Stimulated activated CD8-positive, alpha-beta memory T cell treated with anti-CD3 and anti-CD28 coated beads, Interleukin-15, amount 100 ng/mL, for 24 hours (primary cell): ENCODE data around the gene RDH13.
"Not testable (repeated sequence)": the region's sequence is repeated elsewhere in the genome, so short reads cannot be mapped to it uniquely, and the experiment has no call there.

ENCODE experiments used
- DNase-seq: peaks from one replicate; pipeline ENCODE4 v3.0.0-alpha.2; 2020; ENCODE audit warnings: low read depth

RDH13 gene

DNA sequence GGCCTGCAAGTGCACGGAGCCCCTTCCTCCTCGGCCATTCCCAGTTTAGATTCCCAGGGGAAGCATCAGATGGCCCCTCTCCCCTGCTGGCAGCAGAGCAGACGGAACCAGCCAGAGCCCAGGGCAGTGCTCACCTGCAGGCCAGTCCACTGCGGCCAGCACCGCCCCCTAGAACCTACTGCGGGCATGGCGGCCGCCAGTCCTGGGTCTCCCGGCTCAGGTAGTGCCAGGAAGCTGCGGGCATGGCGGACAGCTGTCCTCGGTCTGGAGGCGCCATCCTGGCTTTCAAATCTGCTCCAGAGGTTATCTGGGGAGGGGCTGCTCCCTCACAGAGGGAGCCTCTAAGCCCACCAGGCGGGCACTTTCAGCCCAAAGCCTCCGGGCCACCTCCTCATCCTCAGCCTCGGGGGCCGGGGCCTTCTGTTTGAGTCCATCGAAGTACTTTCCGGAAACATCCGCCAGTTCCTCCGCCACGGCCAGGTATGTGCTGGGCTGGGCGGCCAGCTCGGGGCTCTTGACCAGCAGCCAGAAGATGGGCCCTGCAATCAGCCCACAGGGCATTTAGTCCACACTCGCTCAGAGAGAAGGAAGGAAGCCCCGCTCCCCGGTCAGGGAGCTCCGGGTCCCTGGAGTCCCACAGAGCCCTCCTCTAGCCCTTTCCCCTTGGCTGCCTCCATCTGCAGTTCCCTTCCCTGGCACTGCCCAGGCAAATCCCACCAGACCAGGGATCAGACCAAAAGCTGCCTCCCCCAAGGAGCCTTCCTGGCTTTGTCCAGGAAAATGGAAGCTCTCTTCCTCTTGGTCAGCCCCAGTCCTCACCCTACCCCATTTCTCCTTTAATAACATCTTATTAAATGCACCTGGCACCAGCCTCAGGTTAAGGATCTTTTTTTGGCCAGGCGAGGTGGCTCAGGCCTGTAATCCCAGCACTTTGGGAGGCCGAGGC is 17.9 kb downstream of the RDH13 start:
- no peak for DNase-seq

DNA sequence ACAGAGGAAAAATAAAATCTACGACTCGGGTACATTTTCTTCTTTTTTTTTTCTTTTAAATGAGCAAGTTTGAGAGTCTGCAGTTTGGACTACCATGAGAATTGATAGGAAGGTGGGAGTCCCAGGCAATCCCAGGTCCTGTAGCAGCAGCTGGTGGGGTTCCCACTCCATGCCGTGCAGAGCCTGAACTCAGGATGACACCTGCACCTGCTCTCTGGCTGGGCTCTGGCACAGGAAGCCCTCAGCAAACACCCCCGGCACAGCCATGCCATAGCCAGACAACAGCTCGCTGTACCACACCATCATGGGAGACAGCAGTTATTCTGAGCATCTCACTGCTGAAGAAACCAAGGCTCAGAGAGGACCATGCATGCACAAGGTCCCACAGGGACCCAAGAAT is 18.7 kb downstream of the RDH13 start:
- no peak for DNase-seq

DNA sequence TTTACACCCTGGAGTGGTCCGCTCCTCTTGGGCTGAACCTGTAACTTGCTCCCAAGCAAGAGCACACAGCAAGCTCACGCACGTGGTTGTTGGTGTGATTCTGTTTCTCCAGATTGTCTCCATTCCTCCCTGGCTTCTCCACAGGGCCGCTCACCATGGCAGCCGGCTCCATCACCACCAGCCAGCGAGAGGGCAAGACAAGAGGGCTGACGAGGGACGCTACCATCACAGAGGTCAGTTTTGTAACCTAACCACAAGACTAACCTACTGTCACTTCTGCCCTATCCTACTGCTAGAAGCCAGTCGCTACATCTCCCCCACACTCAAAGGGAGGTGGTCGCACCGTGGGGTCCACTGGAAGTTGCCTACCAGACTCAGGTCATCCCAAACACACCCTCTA is 20.3 kb downstream of the RDH13 start:
- no peak for DNase-seq

DNA sequence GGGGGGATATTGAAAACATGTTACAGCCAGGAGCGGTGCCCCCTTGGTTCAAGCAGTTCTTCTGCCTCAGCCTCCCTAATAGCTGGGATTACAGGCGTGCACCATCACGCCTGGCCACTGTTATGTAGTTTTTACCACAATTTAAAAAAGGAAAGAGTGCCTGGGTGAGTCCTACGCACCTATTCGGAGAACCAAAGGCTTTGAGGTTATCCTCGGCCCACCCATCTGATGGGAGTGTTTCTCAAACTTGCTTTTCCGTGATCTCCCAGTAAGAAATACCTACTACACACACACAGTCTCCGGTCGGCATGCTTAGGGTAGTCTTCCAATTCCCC is 20.6 kb downstream of the RDH13 start:
- DNase-seq = no peak

DNA sequence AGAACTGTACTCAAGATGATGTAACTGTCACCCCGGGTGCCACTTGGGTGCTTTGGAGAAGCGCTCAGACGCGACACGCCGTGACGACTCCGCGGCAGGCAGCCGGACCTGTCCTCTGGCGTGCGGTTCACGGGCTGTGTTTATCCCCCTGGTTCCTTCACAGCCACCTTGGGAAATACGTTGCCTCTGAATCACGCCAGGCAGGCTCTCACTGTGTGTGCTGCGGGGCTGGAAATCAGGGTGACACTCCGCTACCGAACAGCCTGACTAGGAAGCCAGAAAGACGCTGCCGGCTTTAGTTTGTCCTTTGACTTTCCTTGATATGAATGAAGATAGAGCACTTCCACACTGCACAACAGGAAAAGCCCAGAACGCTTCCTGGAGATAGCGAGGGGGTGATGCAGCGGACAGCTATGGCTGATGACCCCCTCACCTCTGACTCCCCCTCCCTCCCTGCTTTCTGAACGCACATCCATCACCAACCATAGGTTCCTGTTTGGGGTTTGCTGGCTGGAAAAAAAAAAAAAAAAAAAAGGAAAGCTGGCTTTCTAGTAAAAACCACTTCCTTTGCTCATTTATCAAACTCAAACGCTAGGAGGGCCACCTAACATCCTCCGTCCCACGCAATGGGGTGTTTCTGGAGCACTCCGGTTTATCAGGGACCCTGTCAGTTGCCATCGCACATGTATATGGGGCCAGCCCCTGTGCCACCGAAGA is 21.2 kb downstream of the RDH13 start:
- no peak for DNase-seq

DNA sequence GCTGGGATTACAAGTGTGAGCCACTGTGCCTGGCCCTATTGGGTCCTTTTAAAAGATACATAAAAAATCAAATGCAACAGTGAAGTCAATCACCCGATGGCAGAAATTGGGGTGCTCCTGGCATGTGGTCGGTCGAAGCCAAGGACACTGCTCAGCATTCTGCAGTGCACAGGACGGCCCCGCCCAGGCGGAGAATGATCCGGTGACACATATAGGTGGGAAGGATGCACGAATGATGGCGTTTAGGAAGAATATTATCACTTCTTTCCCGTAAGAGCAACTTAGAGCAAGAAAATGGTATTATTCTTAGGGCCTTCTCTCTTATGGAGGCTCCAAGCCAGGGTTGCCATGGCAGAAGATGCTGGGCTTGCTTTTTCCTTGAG is 21.7 kb downstream of the RDH13 start:
- no peak for DNase-seq

DNA sequence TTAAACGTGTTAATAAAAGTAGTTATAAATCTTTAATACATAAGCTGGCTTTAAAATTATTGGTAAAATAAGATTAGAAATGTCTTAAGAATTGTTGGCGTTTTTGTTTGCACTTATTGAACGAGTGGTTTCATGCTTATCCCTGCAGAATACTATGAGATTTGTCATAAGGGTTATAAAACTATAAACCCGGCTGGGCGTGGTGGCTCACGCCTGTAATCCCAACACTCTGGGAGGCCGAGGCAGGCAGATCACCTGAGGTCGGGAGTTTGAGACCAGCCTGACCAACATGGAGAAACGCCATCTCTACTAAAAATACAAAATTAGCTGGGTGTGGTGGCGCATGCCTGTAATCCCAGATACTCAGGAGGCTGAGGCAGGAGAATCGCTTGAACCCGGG is 22.3 kb downstream of the RDH13 start:
- not testable (repeated sequence) for DNase-seq

DNA sequence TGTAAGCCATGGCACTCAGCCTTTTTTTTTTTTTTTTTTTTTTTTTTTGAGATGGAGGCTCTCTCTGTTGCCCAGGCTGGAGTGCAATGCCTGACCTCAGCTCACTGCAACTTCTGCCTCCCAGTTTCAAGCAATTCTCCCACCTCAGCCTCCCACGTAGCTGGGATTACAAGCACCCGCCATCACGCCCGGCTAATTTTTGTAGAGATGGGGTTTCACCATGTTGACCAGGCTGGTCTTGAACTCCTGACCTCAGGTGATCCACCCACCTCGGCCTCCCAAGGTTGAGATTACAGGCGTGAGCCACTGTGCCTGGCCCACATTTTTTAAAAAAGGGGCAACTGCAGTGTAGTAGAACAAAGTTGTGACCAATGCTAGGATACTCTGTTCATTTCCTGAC is 25.3 kb downstream of the RDH13 start:
- DNase-seq = not testable (repeated sequence)

DNA sequence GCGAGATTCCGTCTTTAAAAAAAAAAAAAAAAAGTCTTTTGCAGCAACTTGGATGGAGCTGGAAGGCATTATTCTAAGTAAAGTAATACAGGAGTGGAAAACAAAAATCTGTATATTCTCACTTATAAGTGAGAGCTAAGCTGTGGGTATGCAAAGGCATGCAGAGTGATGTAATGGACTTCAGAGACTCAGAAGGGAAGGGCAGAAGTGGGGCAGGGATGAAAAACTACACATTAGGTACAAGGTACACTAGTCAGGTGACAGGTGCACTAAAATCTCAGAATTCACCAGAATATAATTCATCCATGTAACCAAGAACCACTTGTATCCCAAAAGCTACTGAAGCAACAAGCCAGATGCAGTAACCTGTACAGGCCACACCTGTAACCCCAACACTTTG is 26.9 kb downstream of the RDH13 start:
- DNase-seq = no peak

DNA sequence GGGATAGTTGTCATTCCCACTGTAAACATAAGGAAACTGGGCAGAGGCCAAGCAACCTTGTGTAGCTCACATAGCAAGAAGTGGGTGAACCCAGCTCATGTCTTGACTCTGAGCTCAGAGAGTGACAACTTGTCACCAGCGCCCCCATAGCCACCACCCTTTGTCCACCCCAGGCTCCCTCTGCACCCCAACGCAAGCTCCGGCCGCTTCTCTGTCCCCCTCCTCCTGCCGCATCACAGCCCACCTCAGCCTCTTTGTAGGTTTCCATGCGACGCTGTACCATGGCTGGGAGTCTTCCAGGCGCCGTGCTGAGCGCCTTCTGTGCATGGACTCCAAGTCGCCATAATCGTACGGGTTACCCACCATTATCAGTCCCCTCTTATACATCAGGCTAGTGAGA is 28.2 kb downstream of the RDH13 start:
- DNase-seq = no peak

DNA sequence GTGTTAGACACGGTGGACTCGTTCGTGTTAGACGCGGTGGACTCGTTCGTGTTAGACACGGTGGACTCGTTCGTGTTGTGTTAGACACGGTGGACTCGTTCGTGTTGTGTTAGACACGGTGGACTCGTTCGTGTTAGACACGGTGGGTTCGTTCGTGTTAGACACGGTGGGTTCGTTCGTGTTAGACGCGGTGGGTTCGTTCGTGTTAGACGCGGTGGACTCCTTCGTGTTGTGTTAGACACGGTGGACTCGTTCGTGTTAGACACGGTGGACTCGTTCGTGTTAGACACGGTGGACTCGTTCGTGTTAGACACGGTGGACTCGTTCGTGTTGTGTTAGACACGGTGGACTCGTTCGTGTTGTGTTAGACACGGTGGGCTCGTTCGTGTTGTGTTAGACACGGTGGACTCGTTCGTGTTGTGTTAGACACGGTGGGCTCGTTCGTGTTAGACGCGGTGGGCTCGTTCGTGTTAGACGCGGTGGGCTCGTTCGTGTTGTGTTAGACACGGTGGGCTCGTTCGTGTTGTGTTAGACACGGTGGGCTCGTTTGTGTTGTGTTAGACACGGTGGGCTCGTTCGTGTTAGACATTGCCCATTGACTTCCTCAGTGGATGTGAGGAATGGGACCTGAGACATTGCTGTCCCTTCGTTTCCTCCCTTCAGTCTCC is 29.8 kb downstream of the RDH13 start:
- not testable (repeated sequence) for DNase-seq

DNA sequence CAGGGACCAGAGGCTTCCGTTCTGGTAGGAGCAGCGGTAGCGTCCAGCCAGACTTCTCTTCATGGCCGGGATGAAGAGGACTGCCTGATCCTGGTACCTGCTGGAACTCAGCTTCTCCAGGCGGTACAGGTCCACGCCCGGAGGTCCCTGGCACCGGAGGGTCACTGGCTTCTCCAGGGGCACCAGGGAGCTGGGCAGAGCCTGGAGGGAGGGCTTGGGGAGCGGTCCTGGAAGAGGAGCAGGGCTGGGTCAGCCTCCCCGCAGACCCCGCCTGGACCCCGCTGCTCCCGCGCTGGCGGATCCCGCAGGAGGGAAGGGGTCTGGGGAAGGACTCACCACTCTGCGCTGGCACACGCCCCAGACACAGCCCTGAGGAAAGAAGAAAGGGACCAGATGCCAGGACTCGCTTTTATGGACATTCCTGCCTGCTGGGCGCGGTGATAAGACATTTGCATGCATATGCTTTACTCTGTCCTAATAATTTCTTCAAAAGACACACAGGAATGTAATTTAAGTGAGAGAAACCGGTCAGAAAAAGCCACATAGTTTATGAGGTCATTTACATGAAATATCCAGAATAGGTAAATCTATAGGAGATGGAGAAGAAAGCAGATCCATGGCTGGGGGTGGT is 30.7 kb downstream of the RDH13 start:
- DNase-seq = no peak

DNA sequence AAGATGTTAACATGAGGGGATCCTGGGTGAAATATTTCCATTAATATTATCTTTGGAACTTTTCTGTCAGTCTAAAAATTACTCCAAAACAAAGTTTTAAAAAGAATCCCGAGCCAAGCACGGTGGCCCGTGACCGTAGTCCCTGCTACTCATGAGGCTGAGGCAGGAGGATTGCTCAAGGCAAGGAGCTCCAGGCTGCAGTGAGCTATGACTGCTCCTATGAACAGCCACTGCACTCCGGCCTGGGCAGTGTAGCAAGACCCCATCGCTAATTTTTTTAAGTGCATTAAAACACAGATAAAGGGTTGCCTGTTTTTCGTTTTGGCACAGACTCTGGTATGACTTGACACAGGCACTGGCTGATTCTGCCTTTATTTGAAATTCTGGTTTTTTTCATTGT is 31.8 kb downstream of the RDH13 start:
- no peak for DNase-seq

DNA sequence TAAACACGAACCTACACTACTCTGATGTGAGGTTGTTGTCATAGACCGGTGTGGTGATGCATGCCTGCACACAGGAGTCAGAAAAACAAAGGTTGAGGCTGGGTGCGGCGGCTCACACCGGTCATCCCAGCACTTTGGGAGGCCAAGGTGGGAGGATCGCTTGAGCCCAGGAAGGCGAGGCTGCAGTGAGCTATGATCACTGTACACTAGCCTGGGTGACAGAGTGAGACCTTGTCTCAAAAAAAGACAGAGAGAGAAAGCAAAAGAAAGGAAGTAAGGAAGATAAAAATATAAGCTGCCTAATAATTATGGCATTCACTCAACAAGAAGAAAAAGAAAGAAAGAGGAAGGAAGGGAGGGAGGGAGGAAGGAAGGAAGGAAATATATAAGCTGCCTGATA is 34.2 kb downstream of the RDH13 start:
- DNase-seq = no peak

DNA sequence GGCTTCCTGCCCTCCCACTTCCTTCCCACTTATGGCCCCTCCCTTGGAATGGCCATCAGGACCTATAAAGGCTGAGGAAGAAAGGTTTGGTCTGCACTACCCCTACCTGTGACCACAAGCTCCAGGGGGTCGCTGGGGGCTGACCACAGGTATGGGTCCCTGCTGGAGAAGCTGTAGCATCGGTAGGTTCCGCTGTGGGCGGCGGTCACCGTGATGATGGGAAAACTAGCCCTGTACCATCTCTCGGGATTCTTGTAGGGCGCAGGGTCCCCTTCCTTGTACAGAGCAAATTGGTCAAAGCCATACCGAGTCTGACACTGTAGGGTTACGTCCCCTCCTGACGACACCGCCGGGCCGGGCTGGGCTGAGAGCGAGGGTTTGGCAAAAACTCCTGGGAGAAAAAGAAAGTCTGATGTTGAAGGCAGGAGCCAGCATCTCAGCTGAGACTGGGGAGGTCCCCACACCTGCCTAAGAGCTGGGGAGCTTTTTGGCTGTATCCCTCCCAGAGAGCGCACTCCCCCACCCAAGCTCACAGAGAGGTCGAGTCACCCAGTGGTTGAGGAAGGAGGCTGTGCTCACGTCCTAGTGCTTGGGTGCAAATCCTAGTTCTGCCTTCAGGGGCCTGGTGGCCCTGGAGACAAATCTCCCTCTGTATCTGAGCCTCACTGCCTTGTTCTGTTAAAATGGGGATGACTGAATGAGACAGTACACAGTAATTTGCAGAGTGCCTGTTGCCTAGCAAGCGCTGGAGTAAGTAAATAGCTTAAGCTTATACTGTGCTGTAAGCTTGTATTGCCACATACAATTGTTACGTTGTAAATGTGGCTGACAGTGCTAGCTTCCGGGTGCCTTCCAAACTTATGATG is 35.2 kb downstream of the RDH13 start:
- no peak for DNase-seq

DNA sequence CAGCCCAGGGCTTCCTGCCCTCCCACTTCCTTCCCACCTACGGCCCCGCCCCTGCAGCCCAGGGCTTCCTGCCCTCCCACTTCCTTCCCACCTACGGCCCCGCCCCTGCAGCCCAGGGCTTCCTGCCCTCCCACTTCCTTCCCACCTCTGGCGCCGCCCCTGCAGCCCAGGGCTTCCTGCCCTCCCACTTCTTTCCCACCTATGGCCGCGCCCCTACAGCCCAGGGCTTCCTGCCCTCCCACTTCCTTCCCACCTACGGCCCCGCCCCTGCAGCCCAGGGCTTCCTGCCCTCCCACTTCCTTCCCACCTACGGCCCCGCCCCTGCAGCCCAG is 35.8 kb downstream of the RDH13 start:
- not testable (repeated sequence) for DNase-seq

DNA sequence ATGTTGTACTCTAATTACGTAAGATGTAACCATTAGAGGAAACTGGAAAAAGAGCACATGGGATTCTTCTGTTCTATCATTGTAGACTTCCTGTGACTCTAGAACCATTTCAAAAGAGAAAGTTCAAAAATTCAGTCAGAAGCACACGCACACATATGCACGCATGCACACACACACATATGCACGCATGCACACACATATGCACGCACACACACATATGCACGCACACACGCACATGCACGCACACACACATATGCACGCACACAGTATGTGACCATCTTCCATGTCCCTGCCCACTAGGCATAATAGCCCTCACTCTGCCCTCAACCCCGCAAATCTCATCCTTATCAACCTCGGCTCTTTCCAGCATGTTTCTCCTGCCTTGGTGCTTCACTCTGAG is 38.8 kb downstream of the RDH13 start:
- DNase-seq = no peak

DNA sequence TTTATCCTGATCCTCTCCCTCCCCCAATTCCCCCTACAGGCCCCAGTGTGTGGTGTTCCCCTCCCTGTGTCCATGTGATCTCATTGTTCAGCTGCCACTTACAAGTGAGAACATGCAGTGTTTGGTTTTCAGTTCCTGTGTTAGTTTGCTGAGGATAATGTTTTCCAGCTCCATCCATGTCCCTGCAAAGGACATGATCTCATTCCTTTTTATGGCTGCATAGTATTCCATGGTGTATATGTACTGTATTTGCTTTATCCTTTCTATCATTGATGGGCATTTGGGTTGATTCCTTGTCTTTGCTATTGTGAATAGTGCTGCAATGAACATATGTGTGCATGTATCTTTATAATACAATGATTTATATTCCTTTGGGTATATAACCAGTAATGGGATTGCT is 42.6 kb downstream of the RDH13 start:
- DNase-seq = not testable (repeated sequence)

DNA sequence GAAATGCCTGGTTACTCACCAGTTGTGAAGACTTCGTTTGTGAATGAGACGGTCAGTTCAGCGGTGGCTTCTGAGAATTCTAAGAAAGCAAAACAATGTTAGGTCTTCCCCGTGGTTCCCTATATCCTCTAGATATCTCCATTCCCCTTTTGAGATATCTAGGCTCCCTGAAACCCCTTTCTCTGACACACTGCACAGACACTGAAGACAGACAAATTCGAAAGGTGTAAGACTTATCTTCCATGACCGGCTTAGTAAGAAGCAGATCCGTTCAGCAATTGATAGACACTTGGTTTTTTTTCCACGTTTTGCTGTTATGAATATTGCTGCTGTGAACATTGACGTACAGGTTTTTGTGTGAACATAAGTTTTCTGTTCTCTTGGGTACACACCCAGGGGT is 44.3 kb downstream of the RDH13 start:
- DNase-seq = no peak

DNA sequence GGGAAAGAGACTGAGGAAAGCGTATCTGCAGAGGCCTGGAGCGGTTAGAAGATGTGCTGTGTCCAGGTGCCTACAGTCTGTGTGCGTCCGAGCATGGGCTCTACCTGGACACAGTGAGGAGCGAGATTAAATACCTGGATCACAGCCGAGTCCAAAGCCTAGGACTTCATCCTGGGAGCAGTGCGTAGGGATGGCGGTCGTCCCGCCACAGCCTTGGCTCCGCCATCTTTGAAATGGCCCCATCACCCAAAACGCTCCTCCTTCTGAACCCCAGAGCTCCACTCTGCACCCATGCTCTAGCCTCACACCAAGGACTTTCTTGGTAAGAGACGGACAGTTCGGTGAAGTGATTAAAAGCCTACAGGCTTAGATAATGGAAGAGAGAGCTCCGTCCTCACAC is 44.7 kb downstream of the RDH13 start:
- DNase-seq = no peak

DNA sequence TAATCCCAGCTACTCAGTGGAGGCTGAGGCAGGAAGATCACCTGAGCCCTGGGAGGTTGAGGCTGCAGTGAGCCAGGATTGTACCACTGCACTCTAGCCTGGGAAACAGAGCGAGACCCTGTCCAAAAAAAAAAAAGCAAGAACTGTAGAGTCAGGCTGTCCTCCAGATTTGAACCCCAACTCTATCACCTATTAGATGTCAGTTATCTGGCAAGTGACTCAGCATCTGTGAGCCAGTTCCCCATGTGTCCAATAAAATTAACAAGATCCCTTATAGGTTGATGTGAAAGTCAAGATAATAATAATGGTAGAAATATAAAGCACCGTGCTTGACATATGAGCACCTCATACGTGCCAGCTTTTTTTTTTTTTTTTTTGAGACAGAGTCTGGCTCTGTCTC is 46.9 kb downstream of the RDH13 start:
- no peak for DNase-seq

DNA sequence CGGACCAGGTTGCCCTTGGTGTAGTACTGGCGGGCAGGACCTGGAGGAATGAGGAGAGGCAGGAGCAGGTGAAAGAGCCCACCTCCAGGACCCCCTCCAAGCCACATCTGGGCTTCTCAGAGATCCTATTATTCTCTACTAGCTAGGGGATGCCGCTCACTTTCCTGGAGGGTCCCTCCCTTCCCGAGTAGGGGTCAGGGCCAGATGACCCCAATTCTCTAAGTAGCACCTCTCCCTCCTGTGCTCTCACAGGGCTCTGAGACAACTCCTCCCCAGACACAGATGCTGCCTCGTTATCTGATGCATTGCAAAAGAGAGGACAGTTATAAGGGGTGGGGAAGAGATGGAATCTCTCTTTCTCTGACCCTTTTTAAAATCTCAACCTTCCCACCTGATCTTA is 47.8 kb downstream of the RDH13 start:
- DNase-seq = no peak
